ENCODE data around the gene DMRT2. TPM values are rescaled to one million over a fixed set of nuclear protein-coding genes. Genes with fewer than 3 reads are reported as not detected.

The DMRT2 gene
- total RNA-seq, 1 experiment from 2014 or later: not detected

- no peak for DNase-seq (ENCODE audit: low read depth)
Measured at GRCh38 chr9:1094749-1095148, 44.6 kb downstream of the DMRT2 start.

- DNase-seq (ENCODE audit: low read depth): no peak
Measured at GRCh38 chr9:1096155-1096964, 46.2 kb downstream of the DMRT2 start.

- no peak for DNase-seq (ENCODE audit: low read depth)
Measured at GRCh38 chr9:1098551-1098950, 48.4 kb downstream of the DMRT2 start.

GRCh38 chr9:1100201-1100600, 50.0 kb downstream of the DMRT2 start:
- no peak for DNase-seq (ENCODE audit: low read depth)

GRCh38 chr9:1100945-1101344, 50.8 kb downstream of the DMRT2 start:
- peak; percentile 22 for DNase-seq (ENCODE audit: low read depth)

GRCh38 chr9:1101846-1102641, 51.9 kb downstream of the DMRT2 start:
- no peak for DNase-seq (ENCODE audit: low read depth)

GRCh38 chr9:1102642-1102970, 52.4 kb downstream of the DMRT2 start:
- no peak for DNase-seq (ENCODE audit: low read depth)

Other genes with a start within 250 kb of the DMRT2 start
- gene DMRT1, start 208.7 kb upstream of the DMRT2 start, total RNA-seq (2014; rRNA removed; shearing (Covaris generic)): 0.15 TPM in 1 of 2 replicates, not detected in the other
- not detected in 2 replicates for gene DMRT3, start 73.7 kb upstream of the DMRT2 start, total RNA-seq (2014; rRNA removed; shearing (Covaris generic))

All from M059J (cell line).